ENCODE results near the gene BCAS3. TPM values are rescaled to one million over a fixed set of nuclear protein-coding genes. Genes with fewer than 3 reads are reported as not detected.
A peak's percentile ranks its signal among the peaks of the same experiment; 100 is the strongest.

BCAS3 gene
- total and polyA plus RNA-seq, 5 donors from 2014 or later: 29.7 to 59.1 (median 33.9) TPM

GRCh38 chr17:61053469-61053868, 375.8 kb downstream of the BCAS3 start:
- Mint-ChIP-seq H3K4me3 (no peak overlapping the region), H3K9me3 (no peaks in the 10 kb centered on the region), H3K4me1 (peaks cover 5 to 10% (median 6%) of the 10 kb centered on the region in 4 donors), H3K36me3 (peaks cover 8% of the 10 kb centered on the region), H3K27ac (peak overlapping the region in 1 of 3 donors; percentile 20), H3K27me3 (no peaks in the 10 kb centered on the region)
- DNase-seq (no peak), ATAC-seq (ENCODE audit: low read depth in 2 of 2) (no peak)
- no peak overlapping the region for H3K27ac ChIP-seq (ENCODE audit: insufficient read depth, low read length, poor library complexity, severe bottlenecking)
- H3K9me3 ChIP-seq (ENCODE audit: control insufficient read depth in 2 of 2, low read length in 2 of 2): no peaks in the 10 kb centered on the region
- H3K4me3 ChIP-seq (ENCODE audit: low read depth, low read length): no peak overlapping the region
- H3K36me3 ChIP-seq (ENCODE audit: control insufficient read depth, insufficient read depth, low read length): no peaks in the 10 kb centered on the region
- H3K27me3 ChIP-seq (ENCODE audit: control insufficient read depth, insufficient read depth, low read length): no peaks in the 10 kb centered on the region
- H3K4me1 ChIP-seq (ENCODE audit: control insufficient read depth, insufficient read depth, low read length, poor library complexity, severe bottlenecking): peaks cover 4% of the 10 kb centered on the region

- no peak overlapping the region for H3K4me3 Mint-ChIP-seq
- ATAC-seq (ENCODE audit: low read depth in 2 of 2) (no peak), DNase-seq (no peak)
- no peaks in the 10 kb centered on the region for H3K9me3 ChIP-seq (ENCODE audit: control insufficient read depth in 2 of 2, low read length in 2 of 2)
- H3K27me3 Mint-ChIP-seq: no peaks in the 10 kb centered on the region
- peaks cover 8% of the 10 kb centered on the region for H3K36me3 Mint-ChIP-seq
- no peaks in the 10 kb centered on the region for H3K27me3 ChIP-seq (ENCODE audit: control insufficient read depth, insufficient read depth, low read length)
- peaks cover 4 to 8% (median 6%) of the 10 kb centered on the region in 4 donors for H3K4me1 Mint-ChIP-seq
- no peaks in the 10 kb centered on the region for H3K36me3 ChIP-seq (ENCODE audit: control insufficient read depth, insufficient read depth, low read length)
- H3K27ac ChIP-seq (ENCODE audit: insufficient read depth, low read length, poor library complexity, severe bottlenecking): no peak overlapping the region
- peaks cover 4% of the 10 kb centered on the region for H3K4me1 ChIP-seq (ENCODE audit: control insufficient read depth, insufficient read depth, low read length, poor library complexity, severe bottlenecking)
- no peaks in the 10 kb centered on the region for H3K9me3 Mint-ChIP-seq
- H3K4me3 ChIP-seq (ENCODE audit: low read depth, low read length): no peak overlapping the region
- H3K27ac Mint-ChIP-seq: no peak overlapping the region
Observed at GRCh38 chr17:61054436-61054835, 376.8 kb downstream of the BCAS3 start.

- no peaks in the 10 kb centered on the region for H3K27me3 ChIP-seq (ENCODE audit: control insufficient read depth, insufficient read depth, low read length)
- H3K36me3 ChIP-seq (ENCODE audit: control insufficient read depth, insufficient read depth, low read length): no peaks in the 10 kb centered on the region
- H3K9me3 ChIP-seq (ENCODE audit: control insufficient read depth in 2 of 2, low read length in 2 of 2): no peaks in the 10 kb centered on the region
- no peak overlapping the region for H3K4me3 Mint-ChIP-seq
- no peaks in the 10 kb centered on the region for H3K9me3 Mint-ChIP-seq
- peak in 1 of 2 donors; percentile 59 for ATAC-seq (ENCODE audit: low read depth in 2 of 2)
- peaks cover 6% of the 10 kb centered on the region for H3K36me3 Mint-ChIP-seq
- H3K4me1 ChIP-seq (ENCODE audit: control insufficient read depth, insufficient read depth, low read length, poor library complexity, severe bottlenecking): peaks cover 4% of the 10 kb centered on the region
- peaks cover 4 to 12% (median 6%) of the 10 kb centered on the region in 4 donors for H3K4me1 Mint-ChIP-seq
- no peak overlapping the region for H3K4me3 ChIP-seq (ENCODE audit: low read depth, low read length)
- peak in 1 of 3 donors; percentile 48 for DNase-seq
- no peak overlapping the region for H3K27ac ChIP-seq (ENCODE audit: insufficient read depth, low read length, poor library complexity, severe bottlenecking)
- H3K27ac Mint-ChIP-seq: peak overlapping the region in 1 of 3 donors; percentile 18
- H3K27me3 Mint-ChIP-seq: no peaks in the 10 kb centered on the region
Observed at GRCh38 chr17:61057257-61057656, 379.6 kb downstream of the BCAS3 start.

GRCh38 chr17:61058066-61058465, 380.4 kb downstream of the BCAS3 start:
- no peaks in the 10 kb centered on the region for H3K27me3 Mint-ChIP-seq
- no peak for DNase-seq
- ATAC-seq (ENCODE audit: low read depth in 2 of 2): no peak
- Histone ChIP-seq H3K27me3 (ENCODE audit: control insufficient read depth, insufficient read depth, low read length) (no peaks in the 10 kb centered on the region), H3K4me1 (ENCODE audit: control insufficient read depth, insufficient read depth, low read length, poor library complexity, severe bottlenecking) (peaks cover 4% of the 10 kb centered on the region), H3K4me3 (ENCODE audit: low read depth, low read length) (no peak overlapping the region), H3K9me3 (ENCODE audit: control insufficient read depth in 2 of 2, low read length in 2 of 2) (no peaks in the 10 kb centered on the region), H3K36me3 (ENCODE audit: control insufficient read depth, insufficient read depth, low read length) (no peaks in the 10 kb centered on the region), H3K27ac (ENCODE audit: insufficient read depth, low read length, poor library complexity, severe bottlenecking) (no peak overlapping the region)
- peaks cover 4% of the 10 kb centered on the region for H3K36me3 Mint-ChIP-seq
- no peak overlapping the region for H3K4me3 Mint-ChIP-seq
- no peaks in the 10 kb centered on the region for H3K9me3 Mint-ChIP-seq
- H3K27ac Mint-ChIP-seq: no peak overlapping the region
- H3K4me1 Mint-ChIP-seq: peaks cover 4 to 12% (median 6%) of the 10 kb centered on the region in 4 donors

- H3K9me3 ChIP-seq (ENCODE audit: control insufficient read depth in 2 of 2, low read length in 2 of 2): no peaks in the 10 kb centered on the region
- Mint-ChIP-seq H3K4me1 (peaks cover 0 to 13% (median 4%) of the 10 kb centered on the region in 4 donors), H3K27me3 (no peaks in the 10 kb centered on the region), H3K4me3 (no peak overlapping the region), H3K27ac (no peak overlapping the region), H3K9me3 (no peaks in the 10 kb centered on the region), H3K36me3 (peaks cover 4% of the 10 kb centered on the region)
- ATAC-seq (ENCODE audit: low read depth in 2 of 2) (no peak), DNase-seq (no peak)
- no peak overlapping the region for H3K4me3 ChIP-seq (ENCODE audit: low read depth, low read length)
- no peak overlapping the region for H3K27ac ChIP-seq (ENCODE audit: insufficient read depth, low read length, poor library complexity, severe bottlenecking)
- no peaks in the 10 kb centered on the region for H3K4me1 ChIP-seq (ENCODE audit: control insufficient read depth, insufficient read depth, low read length, poor library complexity, severe bottlenecking)
- H3K27me3 ChIP-seq (ENCODE audit: control insufficient read depth, insufficient read depth, low read length): no peaks in the 10 kb centered on the region
- H3K36me3 ChIP-seq (ENCODE audit: control insufficient read depth, insufficient read depth, low read length): no peaks in the 10 kb centered on the region
Observed at GRCh38 chr17:61063528-61063927, 385.9 kb downstream of the BCAS3 start.

GRCh38 chr17:61064087-61064951, 386.7 kb downstream of the BCAS3 start:
- H3K36me3 ChIP-seq (ENCODE audit: control insufficient read depth, insufficient read depth, low read length): no peaks in the 10 kb centered on the region
- Mint-ChIP-seq H3K36me3 (peaks cover 9% of the 10 kb centered on the region), H3K4me1 (peaks cover 0 to 11% (median 4%) of the 10 kb centered on the region in 4 donors), H3K4me3 (no peak overlapping the region), H3K9me3 (peaks cover 0 to 3% (median 0%) of the 10 kb centered on the region in 7 donors), H3K27me3 (no peaks in the 10 kb centered on the region), H3K27ac (no peak overlapping the region)
- no peak overlapping the region for H3K4me3 ChIP-seq (ENCODE audit: low read depth, low read length)
- ATAC-seq (ENCODE audit: low read depth in 2 of 2) (no peak), DNase-seq (no peak)
- no peaks in the 10 kb centered on the region for H3K4me1 ChIP-seq (ENCODE audit: control insufficient read depth, insufficient read depth, low read length, poor library complexity, severe bottlenecking)
- no peak overlapping the region for H3K27ac ChIP-seq (ENCODE audit: insufficient read depth, low read length, poor library complexity, severe bottlenecking)
- no peaks in the 10 kb centered on the region for H3K9me3 ChIP-seq (ENCODE audit: control insufficient read depth in 2 of 2, low read length in 2 of 2)
- no peaks in the 10 kb centered on the region for H3K27me3 ChIP-seq (ENCODE audit: control insufficient read depth, insufficient read depth, low read length)

GRCh38 chr17:61065263-61065773, 387.7 kb downstream of the BCAS3 start:
- Mint-ChIP-seq H3K27me3 (no peaks in the 10 kb centered on the region), H3K36me3 (peaks cover 9% of the 10 kb centered on the region), H3K4me1 (peaks cover 0 to 6% (median 4%) of the 10 kb centered on the region in 4 donors), H3K9me3 (peaks cover 0 to 3% (median 0%) of the 10 kb centered on the region in 7 donors), H3K4me3 (no peak overlapping the region), H3K27ac (no peak overlapping the region)
- Histone ChIP-seq H3K36me3 (ENCODE audit: control insufficient read depth, insufficient read depth, low read length) (no peaks in the 10 kb centered on the region), H3K4me1 (ENCODE audit: control insufficient read depth, insufficient read depth, low read length, poor library complexity, severe bottlenecking) (no peaks in the 10 kb centered on the region), H3K27ac (ENCODE audit: insufficient read depth, low read length, poor library complexity, severe bottlenecking) (no peak overlapping the region), H3K4me3 (ENCODE audit: low read depth, low read length) (no peak overlapping the region), H3K9me3 (ENCODE audit: control insufficient read depth in 2 of 2, low read length in 2 of 2) (no peaks in the 10 kb centered on the region), H3K27me3 (ENCODE audit: control insufficient read depth, insufficient read depth, low read length) (no peaks in the 10 kb centered on the region)
- no peak for DNase-seq
- ATAC-seq (ENCODE audit: low read depth in 2 of 2): no peak
